Astrocyte of the hippocampus (primary cell): ENCODE measurements around the gene SHISA9.
"Not testable (repeated sequence)": the region's sequence is repeated elsewhere in the genome, so short reads cannot be mapped to it uniquely, and the experiment has no call there.

Source experiments
- DNase-seq: peaks from one replicate; pipeline ENCODE4 v3.0.0; 2011; ENCODE audit warnings: low read depth, low spot score

Gene SHISA9

GRCh38 chr16:12901597-12902461 is at the start of gene SHISA9:
SHISA9 (plus strand) TSS chr16:12901598.
- peak; percentile 55 for DNase-seq

GRCh38 chr16:12853972-12854371 is 47.4 kb upstream of the SHISA9 start:
- DNase-seq = no peak

DNA sequence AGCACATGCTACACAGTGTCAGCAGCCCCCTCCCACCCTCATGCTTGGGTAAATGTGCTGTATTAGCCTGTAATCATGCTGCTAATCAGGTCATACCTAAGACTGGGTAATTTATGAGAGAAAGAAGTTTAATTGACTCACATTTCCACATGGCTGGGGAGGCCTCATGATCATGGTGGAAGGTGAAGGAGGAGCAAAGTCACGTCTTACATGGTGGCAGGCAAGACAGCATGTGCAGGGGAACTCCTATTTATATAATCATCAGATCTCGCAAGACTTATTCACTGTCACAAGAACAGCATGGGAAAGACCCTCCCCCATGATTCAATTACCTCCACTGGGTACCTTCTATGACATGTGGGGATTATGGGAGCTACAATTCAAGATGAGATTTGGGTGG is 44.0 kb upstream of the SHISA9 start:
- not testable (repeated sequence) for DNase-seq

GRCh38 chr16:12862327-12862726 is 39.1 kb upstream of the SHISA9 start:
- no peak for DNase-seq

GRCh38 chr16:12862941-12863340 is 38.5 kb upstream of the SHISA9 start:
- no peak for DNase-seq

DNA sequence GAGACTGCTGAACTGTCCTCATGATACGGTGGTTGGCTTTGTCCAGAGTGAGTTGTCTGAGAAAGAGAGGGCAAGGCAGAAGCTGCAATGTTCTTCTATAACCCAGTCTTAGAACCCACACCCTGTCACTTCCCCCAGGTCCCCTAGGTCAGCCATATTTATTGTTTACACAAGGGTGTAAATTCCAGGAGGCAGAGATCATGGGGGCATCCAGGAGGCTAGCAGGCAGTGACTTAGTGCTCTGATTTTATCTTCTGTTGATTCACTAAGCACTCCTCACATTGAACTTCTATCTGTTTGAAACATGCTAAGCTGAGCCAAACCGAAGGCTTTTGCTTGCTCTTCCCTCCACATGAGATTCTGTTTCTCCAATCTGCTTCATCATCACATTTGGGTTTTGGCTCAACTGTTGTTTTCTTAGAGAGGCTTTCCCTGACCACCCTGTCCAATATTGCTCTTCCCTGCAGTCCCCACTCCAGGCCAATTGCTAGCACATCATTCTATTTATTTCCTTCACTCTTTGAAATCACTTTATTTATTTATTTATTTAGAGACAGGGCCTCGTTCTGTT is 34.3 kb upstream of the SHISA9 start:
- DNase-seq = no peak

DNA sequence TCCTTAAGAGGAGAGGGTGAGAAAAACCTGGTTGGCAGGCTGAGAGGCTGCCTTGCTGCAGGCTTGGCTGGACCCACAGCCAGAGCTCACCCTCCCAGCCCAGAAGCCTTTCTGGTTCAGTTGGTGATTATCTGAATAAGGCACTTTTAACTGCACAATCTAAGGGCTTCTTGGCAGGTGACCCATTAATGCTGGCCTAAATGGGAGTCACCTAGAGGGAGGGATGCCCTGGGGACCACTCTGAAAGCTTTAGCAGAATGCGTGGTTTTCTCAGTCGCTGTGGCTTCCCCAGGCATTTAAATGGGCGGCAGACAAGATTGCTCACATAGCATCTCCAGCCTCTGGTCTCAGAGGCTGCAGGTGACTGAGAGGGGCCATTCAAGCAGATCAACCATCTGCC is 33.2 kb upstream of the SHISA9 start:
- no peak for DNase-seq

DNA sequence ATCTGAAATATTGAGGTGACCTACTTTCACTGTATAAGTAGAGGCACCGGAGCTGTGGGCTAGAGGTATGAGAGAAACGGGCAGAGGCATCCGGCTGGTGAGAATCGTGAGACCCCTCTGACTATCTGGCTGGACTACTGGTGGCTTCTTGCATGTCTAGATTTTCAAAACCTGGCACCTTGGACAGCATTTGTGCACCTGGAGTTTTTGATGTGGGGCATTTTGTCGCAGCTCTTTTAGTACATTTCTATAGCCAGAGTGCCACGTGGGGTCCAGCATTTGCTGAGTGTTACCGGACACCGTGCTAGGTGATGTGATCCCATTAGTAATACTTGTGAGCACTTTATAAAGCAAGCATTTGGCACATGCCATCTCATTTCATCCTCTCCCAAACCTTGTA is 32.6 kb upstream of the SHISA9 start:
- DNase-seq = no peak

DNA sequence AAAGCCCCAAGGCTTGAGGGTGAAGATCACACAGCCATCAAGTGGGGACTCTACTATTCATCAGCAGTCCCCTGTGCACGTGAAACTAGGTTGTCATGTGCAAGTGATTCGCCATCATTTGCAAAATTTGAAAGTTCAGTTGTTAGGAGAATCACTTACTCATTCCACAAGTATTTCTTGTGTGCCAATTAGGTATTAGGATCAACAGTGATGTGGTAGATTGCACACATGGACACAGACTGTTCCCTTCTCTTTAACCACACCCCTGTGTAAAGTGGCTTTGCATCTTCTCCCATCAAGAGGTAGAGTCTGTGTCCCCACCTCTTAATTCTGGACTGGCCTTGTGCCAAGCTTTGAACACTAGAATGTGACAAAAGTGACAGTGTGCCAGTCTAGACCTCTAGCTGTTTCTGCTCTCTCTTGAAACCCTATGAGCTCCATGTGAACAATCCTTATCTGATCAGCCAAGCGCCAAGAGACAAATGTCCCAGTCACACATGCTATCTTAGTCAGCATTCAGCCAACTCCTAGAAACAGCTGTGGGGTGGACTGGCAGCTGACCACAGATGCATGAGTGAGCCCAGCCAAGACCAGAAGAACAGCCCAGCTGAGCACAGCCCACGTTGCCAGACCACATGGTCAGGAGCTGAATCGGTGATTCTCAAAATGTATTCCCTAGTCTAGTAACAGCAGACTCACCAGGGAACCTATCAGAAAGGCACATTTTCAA is 31.5 kb upstream of the SHISA9 start:
- no peak for DNase-seq

DNA sequence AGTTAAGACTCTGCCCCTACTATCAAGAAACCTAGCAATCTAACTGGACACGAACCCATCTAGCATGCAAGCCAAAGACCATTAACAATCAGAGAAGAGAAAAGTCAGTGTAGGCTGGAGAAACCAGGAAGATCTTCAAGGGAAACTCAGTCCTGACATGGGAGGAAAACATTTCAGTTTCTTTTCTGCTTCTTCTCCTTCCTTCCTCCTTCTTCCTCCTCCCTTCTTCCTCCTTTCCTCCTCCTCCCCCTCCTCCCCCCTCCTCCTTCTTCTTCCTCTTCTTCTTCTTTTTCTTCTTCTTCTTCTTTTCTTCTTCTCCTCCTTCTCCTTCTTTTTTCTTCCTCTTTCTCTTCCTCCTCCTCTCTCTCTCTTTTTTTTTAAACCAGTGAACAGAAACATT is 29.6 kb upstream of the SHISA9 start:
- DNase-seq = no peak

GRCh38 chr16:12874186-12874585 is 27.2 kb upstream of the SHISA9 start:
- peak; percentile 8 for DNase-seq

DNA sequence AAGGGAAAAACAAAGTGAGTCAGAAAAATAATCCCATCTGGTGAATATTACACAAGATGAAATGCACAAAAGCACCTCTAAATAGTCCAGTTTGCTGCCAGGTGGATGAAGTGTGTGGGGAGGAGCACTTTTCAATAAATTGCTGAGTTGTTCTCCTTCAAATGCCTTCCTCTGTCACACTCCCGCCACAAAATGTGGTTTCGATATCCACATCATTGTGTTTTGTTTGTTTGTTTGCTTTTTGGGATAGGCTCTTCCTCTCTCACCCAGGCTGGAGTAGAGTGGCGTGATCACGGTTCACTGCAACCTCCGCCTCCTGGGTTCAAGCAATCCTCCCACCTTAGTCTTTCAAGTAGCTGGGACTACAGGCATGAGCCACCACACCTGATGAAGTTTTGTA is 24.6 kb upstream of the SHISA9 start:
- DNase-seq = no peak

DNA sequence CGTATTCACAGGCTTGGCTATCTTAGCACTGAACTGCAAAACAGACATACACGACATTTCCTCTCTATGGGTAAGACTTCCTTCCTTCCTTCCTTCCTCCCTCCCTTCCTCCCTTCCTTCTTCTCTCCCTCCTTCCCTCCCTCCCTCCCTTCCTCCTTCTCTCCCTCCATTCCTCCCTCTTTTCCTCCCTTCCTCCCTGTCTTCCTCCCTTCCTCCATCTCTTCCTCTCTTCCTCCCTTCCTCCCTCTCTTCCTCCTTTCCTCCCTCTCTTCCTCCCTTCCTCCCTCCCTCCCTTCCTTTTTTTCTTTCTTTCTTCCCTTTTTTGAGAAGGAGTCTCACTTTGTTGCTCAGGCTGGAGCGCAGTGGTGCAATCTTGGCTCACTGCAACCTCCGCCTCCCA is 22.4 kb upstream of the SHISA9 start:
- no peak for DNase-seq

- no peak for DNase-seq
Measured at GRCh38 chr16:12879812-12880211, 21.6 kb upstream of the SHISA9 start.

GRCh38 chr16:12881182-12881581 is 20.2 kb upstream of the SHISA9 start:
- no peak for DNase-seq

- DNase-seq = no peak
Measured at GRCh38 chr16:12881740-12882139, 19.7 kb upstream of the SHISA9 start.

DNA sequence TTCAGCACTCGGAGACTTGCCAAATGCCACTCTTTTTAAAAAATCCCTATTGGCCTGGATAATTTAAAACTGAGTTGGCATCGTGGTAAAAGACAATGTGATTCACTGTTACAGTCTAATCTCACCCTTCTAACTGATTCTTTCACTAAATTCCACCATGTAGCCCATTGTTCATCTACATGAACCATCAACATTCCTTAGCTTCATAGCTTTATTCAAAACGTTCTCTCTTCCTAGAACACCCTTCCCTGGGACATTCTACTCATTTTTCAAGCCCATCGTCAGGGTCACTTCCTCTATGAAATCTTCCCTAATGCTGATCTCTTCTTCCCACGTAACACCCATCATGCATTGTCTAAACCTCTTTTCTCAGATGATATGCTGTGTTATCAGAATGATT is 15.7 kb upstream of the SHISA9 start:
- no peak for DNase-seq

DNA sequence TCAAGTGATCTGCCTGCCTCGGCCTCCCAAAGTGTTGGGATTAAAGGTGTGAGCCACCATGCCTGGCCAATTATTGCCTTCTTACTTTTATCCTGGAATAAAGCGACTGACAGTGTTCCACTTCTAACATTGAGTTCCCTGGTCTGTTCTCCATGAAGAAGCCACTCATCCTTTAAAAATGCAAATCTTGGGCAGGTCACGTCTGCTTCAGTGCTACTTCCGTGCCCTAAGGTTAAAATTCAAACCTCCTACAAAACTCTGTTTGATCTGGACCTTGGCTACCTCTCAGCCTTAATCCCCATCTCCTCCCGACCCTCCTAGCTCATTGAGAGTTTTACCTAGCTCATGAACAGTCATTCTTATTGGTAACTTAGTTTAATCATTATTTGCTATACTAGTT is 9.6 kb upstream of the SHISA9 start:
- DNase-seq = no peak

GRCh38 chr16:12893050-12893750 is 8.2 kb upstream of the SHISA9 start:
- no peak for DNase-seq

DNA sequence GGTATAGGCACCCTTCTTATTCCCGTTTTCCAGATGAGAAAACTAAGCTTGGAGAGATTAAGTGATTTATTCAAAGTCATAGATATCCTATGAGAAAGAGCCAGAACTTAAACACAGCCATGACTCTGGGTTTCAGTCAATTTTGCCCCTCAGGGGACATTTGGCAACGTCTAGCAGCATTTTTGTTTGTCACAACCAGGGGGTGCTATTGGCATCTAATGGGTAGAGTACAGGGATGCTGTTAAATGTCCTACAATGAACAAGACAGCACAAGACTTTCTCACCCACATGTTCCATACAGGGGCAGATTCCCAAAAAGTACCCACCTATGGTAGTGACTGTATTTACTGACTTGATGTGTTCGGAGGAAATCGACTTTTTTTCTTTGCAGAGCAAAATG is 4.8 kb upstream of the SHISA9 start:
- DNase-seq = peak; percentile 57

- DNase-seq = no peak
Measured at GRCh38 chr16:12898551-12898950, 2.8 kb upstream of the SHISA9 start.

DNA sequence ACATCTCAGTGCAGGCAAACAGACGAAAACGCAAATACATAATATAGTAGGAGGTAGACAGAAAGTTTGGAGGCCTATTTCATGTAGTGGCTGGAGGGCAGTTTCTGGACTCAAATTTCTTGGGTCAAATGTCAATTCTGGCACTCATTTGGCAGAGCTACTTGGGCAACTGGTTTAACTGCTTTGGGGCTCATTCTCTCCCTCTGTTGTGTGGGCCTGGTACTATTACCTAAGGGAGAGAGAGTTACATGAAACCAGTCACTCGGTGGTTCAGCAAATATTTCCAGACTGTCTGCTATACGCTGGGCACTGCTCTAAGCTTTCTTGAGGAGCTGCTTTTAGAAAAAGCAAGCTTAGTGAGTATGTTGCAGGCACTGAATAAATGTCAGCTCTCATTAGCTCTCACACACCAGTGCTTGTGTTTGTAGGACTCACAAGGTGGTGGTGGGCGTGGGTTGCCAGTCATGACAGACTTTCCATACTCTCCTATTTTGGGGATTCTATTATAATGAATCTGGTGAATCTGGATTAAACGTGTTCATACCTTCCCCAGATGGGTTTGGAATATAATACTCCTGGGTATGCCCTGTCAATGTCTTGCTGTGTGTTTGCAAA is 1.8 kb upstream of the SHISA9 start:
- DNase-seq = no peak
